SHP77 treated with DMSO at 0.1 percent for 48 hours (cell line): ENCODE measurements around the gene CDK4.

ENCODE experiments used
- DNase-seq: peaks from one replicate; lab custom pipeline; 2025; lab: John Stamatoyannopoulos, UW

The CDK4 gene

DNA sequence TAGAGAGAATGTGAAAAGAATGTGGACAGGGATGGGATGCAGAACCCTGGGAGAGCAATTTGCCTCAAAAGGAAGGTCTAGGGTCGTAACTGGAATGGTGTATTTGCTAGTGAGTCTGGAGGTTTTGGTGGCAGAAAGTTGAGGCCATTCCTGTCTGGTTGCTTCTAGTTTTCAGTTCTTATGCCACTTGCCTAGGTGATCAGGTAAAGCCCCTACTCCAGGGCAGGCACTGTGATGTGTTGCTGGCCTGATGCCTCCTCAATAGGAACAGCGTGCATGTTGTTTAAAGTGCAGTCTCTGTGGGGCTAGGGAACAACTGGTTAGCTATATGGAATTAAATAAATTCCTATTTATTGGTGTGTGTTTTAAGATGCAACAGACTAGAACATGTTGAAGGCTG lies 51.8 kb downstream of the CDK4 start:
- DNase-seq = no peak

DNA sequence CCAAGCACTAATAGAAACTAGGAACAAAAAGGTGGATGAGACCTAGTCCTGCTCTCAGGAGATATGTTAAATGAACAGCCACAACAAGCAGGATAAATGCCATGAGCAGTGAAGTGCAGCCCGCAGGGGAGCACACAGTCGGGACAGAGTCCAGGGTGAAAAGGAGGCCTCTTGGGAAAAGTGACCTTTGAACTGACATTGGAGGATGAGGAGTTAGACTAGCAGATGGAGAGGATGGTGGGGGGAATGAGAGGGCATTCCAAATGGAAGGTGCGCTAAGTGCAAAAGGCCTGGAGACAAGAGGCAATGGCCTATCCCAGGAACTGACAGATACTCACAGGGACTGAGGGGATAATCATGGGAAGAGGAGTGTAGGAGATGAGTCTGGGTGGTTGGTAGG lies 53.7 kb downstream of the CDK4 start:
- DNase-seq = no peak
